GM19324 (cell line): ENCODE measurements around the gene SYT13.

Experiments used
- ATAC-seq: cut with Tn5 transposase; IDR thresholded peaks from one replicate; pipeline ENCODE4 v1.9.1; 2021; ENCODE audit warnings: mild to moderate bottlenecking, moderate library complexity; ENCODE audit not compliant: unreplicated experiment, low FRiP score

The SYT13 gene

DNA sequence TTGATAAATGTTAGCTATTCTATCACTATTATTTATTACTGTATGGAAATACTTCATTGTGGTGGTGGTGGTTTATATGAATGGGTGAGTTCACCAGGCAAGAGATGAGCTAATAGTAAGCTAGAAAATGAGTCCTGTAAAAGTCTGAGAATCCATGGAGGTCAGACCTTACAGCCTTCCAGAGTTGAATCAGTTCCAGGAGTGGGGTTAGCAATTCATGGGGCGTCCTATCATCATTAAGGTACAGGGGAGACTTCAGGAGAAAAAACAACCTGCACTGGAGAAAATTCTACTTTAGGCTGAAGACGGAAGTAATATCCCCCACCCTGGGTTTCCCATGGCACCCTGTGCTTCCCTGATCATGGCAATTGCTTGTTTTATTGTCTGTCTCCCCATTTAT is 6.5 kb downstream of the SYT13 start:
- ATAC-seq, result no peak

DNA sequence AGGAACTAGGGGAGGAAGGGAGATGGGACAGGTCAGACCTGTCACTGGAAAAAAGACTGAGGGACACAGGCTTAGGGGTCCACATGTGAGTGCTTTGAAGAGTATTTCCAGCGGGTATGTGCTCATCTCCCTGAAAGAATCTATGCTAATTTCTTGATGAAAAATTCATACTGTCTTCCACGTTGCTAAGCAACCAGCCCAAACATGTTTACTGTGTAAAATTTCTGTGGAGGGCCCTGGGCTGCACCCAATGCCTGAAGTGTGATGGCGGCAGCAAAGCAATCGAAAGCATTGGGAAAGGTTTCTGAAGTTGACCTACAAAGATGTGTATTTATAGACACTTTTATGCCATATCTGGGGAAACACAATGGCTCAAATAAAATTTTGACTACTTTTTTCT is 7.4 kb downstream of the SYT13 start:
- ATAC-seq, result no peak

DNA sequence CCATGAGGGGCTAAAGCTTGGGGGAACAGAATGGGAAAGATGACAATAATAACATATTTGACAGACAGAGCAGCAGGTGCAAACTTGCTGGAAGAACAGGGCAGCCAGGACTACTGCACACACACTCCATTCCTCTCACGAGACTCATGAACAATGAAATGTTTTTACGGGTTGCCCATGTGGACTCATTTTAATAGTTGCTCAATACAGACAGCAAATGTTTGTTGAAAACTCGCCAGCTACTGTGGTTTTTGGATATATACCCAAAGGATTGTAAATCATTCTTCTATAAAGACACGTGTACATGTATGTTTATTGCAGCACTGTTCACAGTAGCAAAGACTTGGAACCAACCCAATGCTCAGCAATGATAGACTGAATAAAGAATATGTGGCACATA is 10.3 kb downstream of the SYT13 start:
- no peak for ATAC-seq

DNA sequence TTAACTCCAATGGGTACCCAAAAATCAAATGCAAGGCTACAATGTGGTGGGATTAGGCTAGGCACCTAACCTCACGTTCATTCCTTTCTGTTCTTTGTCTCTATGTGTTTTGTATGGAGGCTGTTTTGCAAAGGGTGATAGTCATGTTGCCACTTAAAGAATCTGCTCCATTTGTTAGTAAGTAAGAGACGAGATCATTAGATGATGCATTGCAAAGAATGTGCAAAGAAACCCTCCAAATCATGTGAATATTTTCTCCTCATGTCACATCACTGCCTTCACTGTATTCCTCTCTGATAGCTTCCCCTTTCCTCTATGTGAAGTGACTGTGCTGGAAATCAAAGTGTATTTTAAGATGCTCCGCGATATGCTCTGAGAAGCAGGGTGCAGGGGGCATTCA is 11.9 kb downstream of the SYT13 start:
- ATAC-seq, result no peak

DNA sequence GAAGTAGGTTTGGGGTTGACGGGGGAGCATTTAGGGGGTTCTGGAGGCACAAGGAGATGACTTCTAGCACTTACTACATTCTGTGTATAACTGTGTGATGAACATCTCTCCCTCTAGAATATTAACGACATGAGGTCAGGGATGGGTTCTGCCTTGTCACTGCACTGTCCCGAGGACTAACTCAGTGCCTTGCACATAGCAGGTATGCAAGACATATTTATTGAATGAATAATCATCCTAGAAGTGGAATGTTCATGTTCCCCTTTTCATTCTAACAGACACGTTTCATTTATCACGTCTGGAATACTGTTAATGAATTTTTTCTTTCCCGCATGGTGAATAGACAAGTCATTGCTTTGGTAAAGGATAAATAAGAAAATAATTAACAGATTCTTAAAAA is 12.6 kb downstream of the SYT13 start:
- ATAC-seq, result no peak

DNA sequence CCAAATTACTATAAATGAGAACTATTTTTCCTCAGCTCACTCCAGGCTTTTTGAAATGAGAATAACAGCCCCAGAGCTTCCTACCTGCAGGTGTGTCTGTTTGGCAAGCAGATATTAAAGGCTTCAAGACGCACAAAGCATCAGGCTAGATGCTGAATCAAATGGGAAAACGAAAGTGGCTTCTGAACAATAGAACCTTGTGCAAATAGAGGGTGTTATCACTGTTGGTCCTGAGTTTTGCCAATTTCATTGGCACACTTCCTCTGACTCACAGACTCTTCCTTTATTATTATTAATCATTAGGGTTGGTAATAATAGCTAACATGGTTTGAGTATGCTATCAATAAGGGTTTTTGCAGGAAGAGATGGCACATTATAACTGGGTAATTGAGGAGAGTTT is 13.4 kb downstream of the SYT13 start:
- ATAC-seq, result no peak

DNA sequence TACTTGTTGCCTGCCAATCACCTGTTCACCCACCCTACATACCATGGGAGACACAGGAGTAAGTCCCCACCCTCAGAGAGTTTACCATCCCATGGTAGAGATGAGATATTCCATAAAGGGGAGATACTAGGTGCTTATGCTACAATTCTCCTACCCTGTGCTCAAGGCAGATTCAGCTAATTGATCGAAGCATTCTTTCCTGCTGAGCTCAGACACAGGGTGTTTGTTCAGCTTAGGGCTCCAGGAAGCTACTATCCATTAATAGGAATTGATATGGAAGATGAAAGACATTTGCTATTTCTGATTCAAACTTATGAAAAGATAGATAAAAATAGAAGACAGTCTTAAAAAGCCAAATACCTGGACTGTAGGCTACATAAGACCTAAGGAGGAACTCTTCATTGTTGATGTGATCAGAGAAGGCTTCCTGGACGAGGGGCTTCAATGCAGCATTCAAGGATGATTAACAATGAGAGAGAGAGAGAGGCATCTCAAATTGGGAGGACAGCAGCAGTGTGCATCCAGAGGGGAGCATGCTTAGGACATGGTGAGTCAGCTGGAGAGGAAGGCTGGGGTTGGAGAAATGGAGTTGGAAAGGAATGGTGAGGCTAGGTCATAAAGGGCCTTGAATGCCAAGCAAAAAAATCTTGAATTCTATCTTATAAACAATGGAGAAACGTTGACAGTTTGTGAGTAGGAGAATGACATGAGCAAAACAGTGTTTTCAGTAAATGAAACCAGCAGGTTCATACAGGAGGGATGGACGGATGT is 15.0 kb downstream of the SYT13 start:
- ATAC-seq, result no peak

DNA sequence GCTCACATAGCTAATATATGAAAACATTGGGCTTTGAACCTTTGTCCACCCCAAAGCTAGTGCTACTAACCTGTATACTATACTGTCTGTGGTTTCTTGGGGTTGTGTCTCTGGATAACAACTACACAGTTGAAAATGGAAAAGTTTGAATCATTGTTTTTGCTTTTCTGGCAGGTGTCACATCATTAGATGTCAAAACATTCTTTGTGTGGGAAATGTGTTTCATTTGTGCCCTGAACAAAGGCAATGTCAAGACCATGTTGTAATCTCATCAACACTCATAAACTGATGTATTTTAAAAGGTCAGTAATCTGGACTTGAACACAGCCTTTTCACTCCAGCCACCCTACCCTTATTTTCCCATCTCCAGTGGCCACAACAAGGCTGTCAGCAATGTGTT is 16.5 kb downstream of the SYT13 start:
- ATAC-seq, result no peak

DNA sequence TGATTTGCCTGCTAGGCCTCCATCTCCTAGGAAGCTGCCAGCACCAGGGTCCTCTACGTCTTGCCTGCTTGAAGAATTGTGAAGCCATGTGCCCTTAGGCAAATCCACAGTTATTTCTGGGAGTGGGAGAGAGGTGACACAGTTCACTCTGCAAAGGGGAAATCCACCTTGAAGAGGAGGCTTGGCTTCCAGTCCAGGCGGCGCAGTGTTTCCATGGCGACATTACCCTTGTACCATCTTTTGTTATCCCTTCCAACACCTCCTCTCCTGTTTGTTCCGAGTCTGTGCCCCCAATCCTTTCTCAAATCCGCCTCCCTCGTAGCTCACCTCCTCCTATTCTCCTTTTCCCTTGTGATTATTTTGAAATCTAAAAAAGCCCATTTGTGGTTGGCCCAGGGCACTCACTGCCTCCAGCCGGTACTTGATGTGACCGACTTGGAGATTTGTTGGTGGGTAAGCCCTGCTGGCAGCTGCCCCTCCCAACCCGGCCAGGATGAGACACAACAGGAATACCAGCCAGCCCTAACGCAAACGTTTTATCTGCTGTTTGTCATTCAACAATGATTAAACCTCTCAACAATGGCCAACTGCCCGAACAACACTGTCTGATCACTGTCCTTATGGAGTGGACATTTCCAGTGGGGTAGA is 18.4 kb downstream of the SYT13 start:
- no peak for ATAC-seq

DNA sequence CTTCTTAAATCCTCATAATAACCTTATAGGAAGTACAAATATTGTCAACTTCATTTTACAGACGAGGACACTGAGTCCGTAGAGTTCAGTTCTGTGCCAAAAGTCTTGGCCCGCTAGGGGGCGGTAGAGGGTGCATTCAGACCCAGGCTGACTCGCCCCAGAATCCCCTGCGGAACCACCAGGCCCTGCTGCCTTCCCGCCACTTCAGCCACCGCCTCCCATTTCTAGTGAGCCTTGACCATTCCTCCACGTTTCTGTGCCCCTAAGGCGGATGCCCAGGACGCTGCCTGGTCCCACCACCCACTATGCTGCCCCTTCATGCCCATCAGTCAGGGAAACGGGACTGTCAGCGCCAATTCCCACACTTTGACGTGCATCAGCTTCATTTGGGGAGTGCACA is 19.1 kb downstream of the SYT13 start:
- ATAC-seq, result no peak

DNA sequence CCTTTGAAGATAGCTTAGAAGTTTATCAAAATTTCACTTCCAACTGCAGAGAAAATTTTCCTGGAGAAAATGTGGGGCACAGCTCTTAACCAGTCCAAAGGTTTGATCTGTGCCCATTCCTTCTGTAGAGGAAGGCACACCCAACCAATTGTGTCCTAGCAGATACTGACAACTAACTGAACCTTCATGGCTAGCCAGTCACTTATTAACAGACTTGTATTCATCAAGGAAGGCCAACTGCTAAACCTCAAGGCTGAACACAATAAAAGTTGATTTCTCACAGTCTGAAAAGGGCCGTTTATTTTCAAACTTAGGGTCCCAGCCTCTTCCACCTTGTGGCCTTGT is 19.5 kb downstream of the SYT13 start:
- ATAC-seq, result no peak

DNA sequence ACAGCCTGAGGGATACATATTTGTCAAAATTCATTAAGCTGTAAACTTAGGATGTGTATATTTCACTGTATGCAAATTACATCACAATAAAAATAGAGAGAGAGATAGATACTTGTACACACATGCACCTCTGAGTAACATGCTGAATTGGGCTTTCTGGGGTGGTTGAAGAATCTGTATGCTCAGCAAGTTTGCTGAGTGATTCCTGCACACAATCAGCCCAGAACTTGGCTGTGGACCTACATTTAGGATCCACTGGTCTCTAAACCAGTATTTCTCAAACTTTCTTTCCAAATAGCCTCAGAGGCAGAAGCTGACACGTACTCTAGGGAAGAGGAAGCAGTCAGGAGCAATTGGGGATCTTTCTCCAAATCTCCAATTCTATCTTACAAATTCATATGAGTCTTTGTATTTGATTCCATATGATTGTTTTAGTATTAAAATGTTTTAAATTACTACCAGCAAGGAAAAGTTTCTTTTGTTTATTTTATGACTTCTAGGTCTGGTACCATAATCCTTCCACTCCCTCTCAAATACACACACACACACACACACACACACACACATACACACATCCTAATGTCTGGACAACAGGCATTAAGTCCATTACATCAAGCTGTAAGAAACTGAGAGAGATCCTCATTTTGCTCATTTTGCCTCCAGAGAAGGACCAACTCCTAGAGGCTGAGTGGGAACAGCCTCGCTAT is 20.0 kb downstream of the SYT13 start:
- ATAC-seq, result no peak

DNA sequence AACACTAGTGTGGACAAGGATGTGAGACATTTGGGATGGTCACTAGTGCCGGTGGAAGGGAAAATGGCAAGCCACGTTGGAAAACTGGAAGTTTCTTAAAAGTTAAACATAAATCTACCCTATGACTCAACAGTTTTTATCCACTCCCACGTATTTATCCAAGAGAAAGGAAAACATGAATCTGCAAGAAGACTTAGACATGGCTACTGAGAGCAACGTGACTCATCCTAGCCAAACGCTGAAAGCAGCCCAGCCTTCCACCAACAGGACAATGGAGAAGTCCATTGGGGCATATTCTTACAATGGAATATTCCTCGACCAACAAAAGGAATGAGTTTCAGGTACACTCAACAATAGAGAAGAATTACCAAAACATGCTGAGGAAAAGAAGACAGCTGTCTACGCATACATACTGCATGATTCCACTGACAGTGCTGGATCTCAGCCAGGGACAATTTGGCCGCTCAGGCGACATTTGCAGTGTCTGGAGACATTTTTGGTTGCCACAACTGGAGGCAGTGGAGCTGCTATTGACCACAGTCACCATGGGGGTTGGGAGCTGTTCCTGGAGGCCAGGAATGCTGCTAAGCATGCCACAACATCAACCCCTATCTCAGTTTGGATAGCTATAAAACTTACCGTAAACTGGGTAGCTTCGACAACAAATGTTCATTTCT is 21.2 kb downstream of the SYT13 start:
- no peak for ATAC-seq

DNA sequence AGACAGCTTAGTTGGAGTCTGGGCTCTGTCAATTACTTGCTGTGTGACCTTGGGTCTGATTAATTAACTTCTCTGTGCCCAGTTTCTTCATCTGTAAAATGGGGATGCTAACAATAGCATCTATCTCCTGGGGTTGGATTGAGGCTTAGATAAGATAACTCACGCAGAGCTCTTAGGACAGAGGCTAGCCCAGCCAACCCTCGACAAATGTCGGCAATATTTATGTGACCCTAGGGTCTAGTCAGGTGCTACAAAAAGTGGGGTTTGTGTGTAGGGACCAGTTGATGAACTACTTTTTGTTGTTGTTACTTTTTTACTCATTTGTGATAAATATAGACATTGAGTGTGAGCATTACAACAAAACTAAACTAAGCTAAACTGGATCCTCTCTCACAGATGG is 22.4 kb downstream of the SYT13 start:
- no peak for ATAC-seq

DNA sequence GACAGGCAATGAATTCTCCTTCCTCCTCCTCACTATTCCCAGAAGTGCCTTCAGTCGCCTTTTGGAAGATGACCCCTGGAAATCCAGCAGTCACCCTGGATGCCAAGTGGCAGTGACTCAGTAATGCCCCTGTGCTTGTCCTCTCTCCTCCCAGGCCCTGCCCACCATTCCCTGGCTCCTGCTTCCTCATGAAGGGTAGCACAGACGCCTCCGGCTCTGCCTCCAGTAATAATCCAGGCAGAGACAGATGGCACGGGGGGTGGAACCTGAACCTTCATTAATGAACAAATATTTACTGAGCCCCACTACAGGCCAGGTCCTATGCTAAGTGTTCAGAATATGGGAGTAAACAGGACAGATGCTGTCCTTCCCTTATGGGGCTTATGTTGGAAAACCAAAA is 23.2 kb downstream of the SYT13 start:
- no peak for ATAC-seq

DNA sequence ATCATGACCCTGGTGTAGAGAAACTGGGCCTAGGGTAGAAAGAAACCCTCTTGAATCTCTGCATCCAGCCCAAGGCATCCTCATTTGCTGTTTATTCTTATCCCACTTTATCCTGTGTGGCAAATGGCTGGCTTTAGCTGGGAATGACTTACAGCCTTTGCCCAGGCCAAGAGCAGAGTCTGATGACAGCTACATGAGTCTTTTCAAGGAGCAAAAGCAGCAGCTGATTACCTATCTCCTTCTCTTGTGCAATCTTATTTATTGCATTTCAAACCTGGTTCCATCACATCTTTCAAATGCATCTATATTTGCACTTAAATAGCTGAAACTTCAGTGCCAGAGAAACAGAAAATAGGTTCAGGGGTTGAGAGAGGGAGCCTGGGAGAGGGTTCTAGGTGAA is 26.1 kb downstream of the SYT13 start:
- ATAC-seq, result no peak

DNA sequence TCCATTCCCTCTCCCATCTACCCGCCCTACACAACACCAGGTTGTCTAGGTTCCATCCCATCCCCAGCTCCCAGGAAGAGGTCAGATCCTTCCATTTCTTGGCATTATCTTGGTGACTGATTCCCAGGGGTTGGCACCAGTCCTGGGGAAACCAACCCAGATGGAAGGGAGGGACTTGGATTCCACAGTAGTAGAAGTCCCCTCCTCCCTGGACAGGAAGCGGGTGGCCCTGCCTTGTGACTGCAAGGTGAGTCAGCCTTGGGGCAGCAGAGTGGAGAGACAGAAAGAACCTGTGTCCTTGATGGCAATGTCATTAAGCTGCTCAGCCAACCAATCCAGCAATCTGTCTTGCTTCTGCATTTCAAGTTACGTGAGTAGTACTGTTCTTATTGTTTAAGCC is 26.5 kb downstream of the SYT13 start:
- no peak for ATAC-seq

DNA sequence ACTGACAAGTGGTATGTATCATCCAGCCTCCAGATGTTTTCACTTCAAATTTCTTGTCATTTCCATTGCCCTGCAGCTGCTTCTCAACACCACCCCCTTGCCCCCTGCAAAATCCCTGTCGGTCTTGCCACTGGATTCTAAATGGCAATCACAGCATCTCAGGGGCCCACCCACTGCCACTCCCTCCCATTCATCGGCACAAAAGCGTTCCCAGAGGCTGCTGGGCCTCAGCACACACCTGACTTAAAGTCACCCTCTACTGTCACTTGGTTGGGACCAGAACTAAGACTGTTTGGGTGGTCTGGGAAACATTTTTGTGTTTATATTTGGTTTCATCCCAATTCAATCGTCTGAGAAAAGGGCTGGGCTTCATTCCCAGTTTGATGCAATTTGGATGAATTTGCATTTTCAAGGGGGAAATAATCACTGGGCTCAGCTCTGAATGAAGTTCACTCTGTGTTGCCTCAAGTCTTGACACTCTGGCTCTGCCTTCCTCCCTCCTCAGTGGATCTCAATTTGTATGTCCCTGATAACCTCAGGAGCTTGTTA is 27.1 kb downstream of the SYT13 start:
- ATAC-seq, result no peak

DNA sequence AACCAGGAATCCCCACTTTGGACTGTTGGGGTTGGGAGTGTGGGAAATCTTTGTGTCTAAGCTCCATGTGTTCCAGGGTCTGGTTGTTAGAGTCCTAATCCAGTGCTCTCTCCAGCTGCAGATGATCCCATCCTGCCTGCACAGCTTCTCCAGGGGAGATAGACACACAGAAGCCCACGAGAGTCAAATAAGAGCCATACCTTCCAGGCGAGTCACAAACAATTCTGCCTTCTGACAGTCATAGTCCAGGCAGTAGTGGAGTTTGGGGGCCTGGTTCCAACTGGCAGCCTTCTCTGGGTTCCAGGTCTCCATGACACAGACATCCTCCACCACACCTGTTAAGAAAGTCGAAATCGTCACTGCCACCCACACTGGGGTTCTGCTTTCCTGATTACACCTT is 32.1 kb downstream of the SYT13 start:
- no peak for ATAC-seq

DNA sequence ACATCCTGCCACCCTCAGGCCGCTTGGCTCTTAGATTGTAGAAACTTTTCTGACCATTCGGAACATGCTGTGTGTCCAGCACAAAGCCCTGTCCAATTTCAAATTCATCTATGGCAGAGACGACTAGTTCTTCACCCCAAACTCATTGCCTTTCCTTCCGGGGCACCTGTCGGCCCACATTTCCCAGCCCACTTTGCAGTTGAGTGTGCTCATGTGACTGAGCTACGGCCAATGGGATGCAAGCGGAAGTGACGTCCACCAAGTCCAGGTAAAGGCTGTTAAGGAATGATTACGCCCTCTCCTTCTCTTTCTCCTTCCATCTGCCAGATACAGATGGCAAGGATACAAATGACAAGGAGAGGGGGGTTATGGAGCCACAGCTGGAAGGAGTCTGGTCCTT is 32.5 kb downstream of the SYT13 start:
- ATAC-seq, result no peak

DNA sequence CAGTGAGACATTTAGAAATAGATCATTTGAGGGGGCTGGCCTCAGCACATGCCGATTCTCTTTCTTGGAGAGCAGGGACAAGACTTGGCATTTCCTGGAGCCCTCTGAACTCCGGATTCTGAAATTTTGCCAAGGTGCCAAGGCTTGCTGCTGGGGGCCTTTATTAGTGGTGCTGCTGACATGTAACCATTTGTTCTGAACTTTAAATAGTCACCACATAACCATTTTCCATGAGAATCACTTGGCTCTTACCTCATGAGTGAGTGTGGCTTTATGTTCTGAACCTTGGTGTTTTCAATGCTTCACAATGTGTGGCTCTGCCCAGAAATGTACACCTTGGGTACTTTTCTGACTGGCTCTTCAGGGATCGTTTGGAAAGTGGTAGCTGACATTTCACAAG is 33.3 kb downstream of the SYT13 start:
- no peak for ATAC-seq
